Mesothelial cell of epicardium (in vitro differentiated cells): ENCODE data around the gene RIMBP2. TPM values are rescaled to one million over a fixed set of nuclear protein-coding genes. Genes with fewer than 3 reads are reported as not detected.

Experiments used
- DNase-seq, 2 experiments: peaks; one replicate each; pipeline ENCODE4 v3.0.0; 2021; ENCODE audit warnings: low spot score in 2 of 2; ENCODE audit not compliant: unreplicated experiment in 2 of 2
- H3K27ac Mint-ChIP-seq: 2 replicates; pipeline ENCODE4 v1.8.0; 2021; ENCODE audit warnings: mixed read lengths
- H3K27me3 Mint-ChIP-seq: 2 replicates; pipeline ENCODE4 v1.8.0; 2021; ENCODE audit warnings: low read depth, mixed read lengths
- H3K36me3 Mint-ChIP-seq: 2 replicates; pipeline ENCODE4 v1.8.0; 2021; ENCODE audit warnings: mixed read lengths
- H3K4me1 Mint-ChIP-seq: 2 replicates; pipeline ENCODE4 v1.8.0; 2021; ENCODE audit warnings: mixed read lengths
- H3K4me3 Mint-ChIP-seq: 2 replicates; pipeline ENCODE4 v1.8.0; 2021; ENCODE audit warnings: mild to moderate bottlenecking, moderate library complexity, mixed read lengths
- H3K9me3 Mint-ChIP-seq: 2 replicates; pipeline ENCODE4 v1.8.0; 2021; ENCODE audit warnings: mixed read lengths
- CTCF ChIP-seq: fragments of 200-600 bp; sonication (generic); IDR thresholded peaks from one replicate; pipeline ENCODE4 v1.5.0; 2021; ENCODE audit warnings: antibody characterized with exemption; ENCODE audit not compliant: unreplicated experiment
- total RNA-seq: library from RNA; stranded (reverse); gene quantifications from 3 replicates; pipeline ENCODE4 v1.2.1, GENCODE V29; 2021

Gene RIMBP2
- total RNA-seq, 1 donor from 2014 or later, result 8.6 TPM

DNA sequence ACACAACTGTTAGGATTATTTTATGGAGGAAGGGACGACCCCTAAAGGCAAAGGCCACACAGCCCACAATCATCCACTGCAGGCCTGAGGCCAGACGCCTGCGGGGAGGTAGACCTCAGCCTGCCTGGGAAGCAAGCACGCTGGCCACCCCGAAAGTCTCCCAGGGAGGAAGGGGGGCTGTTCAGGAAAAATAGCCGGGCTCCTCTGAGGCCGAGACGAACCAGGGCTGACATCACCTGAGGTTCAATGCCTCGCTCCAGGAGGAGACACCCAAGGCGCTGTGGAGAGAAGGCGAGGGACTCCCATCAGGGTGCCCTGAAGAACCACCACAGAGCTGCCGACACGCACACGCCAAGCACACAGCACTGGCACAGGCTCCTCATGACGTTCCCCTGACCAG is 251.1 kb downstream of the RIMBP2 start:
- H3K9me3 Mint-ChIP-seq, result peaks cover 14% of the 10 kb centered on the region
- H3K36me3 Mint-ChIP-seq, result peaks cover 2% of the 10 kb centered on the region
- no peaks in the 10 kb centered on the region for H3K27me3 Mint-ChIP-seq
- no peak for TF ChIP-seq CTCF
- H3K4me3 Mint-ChIP-seq, result no peak overlapping the region
- H3K27ac Mint-ChIP-seq, result no peak overlapping the region
- no peak for DNase-seq
- no peaks in the 10 kb centered on the region for H3K4me1 Mint-ChIP-seq

- Mint-ChIP-seq H3K4me1 (no peaks in the 10 kb centered on the region), H3K4me3 (no peak overlapping the region), H3K27me3 (no peaks in the 10 kb centered on the region), H3K27ac (no peak overlapping the region), H3K36me3 (peaks cover 2% of the 10 kb centered on the region), H3K9me3 (peaks cover 14% of the 10 kb centered on the region)
- no peak for TF ChIP-seq CTCF
- no peak for DNase-seq
Observed at GRCh38 chr12:130463818-130464670, 252.1 kb downstream of the RIMBP2 start.

DNA sequence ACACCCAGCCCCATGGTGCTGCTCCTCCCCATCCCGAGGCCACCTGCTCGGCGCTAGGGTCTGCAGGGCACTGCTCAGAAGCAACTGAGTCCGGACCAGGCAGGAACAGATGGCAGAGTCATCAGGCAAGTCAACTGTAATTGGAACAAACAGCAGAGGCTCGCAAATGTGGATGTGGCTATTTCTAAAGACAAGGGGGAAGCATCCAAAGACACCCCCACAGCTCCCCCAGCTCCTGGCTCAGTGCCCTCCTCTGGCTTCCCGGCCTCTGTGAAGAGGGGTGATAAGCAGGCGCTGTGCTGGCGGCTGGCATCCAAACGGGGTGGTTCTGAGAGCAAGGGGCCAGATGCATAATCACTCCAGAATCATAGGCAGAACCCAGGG is 252.8 kb downstream of the RIMBP2 start:
- Mint-ChIP-seq H3K4me3 (no peak overlapping the region), H3K4me1 (no peaks in the 10 kb centered on the region), H3K27me3 (no peaks in the 10 kb centered on the region), H3K9me3 (peaks cover 14% of the 10 kb centered on the region), H3K36me3 (peaks cover 2% of the 10 kb centered on the region), H3K27ac (no peak overlapping the region)
- no peak for DNase-seq
- TF ChIP-seq CTCF, result no peak

DNA sequence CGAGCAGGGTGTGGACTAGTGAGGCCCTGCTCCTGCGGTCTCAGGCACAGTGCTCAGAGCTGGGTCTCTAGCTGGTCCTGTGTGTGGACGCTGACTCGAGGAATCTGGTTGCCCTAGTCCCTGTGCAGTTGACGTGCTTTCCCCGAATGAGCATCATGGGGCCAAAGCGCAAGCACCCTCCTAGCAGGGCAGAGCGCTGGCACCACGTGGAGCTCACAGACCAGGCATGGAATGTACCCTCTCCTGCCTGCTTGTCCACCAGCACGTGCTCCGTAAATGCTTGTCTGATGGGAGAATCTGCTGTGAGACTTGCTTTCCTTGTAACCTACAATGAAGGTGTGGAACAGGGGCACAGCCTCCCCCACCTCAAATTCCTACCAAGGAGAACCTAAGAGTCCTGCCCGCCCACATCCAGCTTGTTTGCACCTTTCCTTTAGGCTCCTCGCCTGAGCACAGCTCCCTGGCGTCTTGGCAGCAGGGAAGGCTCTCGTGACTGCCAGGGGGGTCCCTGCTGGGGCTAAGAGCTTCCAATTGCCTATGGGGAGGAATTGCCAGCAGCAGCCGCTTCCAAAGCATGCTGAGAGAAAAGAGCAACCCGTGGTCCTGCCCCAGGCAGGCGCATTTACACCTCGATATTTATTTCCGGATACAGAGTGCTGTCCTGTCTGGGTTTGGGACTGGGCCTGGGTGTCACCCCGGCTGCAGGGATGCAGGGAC is 253.4 kb downstream of the RIMBP2 start:
- Mint-ChIP-seq H3K9me3 (peaks cover 11% of the 10 kb centered on the region), H3K36me3 (peaks cover under 1% of the 10 kb centered on the region), H3K27me3 (no peaks in the 10 kb centered on the region), H3K4me1 (no peaks in the 10 kb centered on the region), H3K4me3 (no peak overlapping the region), H3K27ac (no peak overlapping the region)
- DNase-seq, result no peak
- no peak for TF ChIP-seq CTCF

DNA sequence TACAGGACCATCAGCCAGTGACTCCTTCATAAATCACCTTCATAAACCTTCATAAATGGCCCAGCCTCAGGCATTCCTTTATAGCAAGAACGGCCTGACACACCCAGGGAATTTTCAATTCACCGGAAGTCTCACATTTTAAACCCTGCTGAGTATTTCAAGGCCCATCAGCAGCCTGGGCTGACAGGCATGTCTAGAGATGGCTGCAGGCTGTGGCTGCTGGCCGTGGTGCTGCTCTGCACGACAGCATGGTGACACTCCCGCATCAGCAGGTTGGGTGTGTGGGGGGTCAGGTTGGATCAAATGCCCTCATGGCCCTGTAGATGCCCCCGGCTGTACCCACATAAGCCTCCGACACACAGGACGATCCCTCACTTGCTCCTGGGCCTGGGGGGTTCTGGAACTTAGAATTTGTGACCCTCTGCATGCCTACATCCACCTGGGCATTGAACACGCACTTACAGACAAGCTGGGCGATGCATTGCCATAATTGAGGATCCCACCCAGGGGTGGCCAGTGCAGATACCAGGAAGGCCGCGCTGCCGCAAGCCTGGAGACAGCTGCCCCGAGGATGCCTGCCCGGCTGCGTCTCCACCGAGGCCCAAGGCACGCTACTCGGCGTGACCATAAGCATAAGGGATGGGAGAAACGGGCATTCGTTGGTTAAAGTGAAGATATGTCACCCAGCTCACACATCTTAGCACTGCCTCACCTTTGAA is 254.1 kb downstream of the RIMBP2 start:
- Mint-ChIP-seq H3K4me1 (no peaks in the 10 kb centered on the region), H3K4me3 (no peak overlapping the region), H3K9me3 (peaks cover 4% of the 10 kb centered on the region), H3K27me3 (no peaks in the 10 kb centered on the region), H3K36me3 (no peaks in the 10 kb centered on the region), H3K27ac (no peak overlapping the region)
- no peak for DNase-seq
- no peak for TF ChIP-seq CTCF
